HG03064 (cell line): ENCODE measurements around the gene ANKRD28.
"Not testable (repeated sequence)": the region's sequence is repeated elsewhere in the genome, so short reads cannot be mapped to it uniquely, and the experiment has no call there.

ENCODE experiments used
- ATAC-seq: cut with Tn5 transposase; IDR thresholded peaks from one replicate; pipeline ENCODE4 v1.9.1; 2021; ENCODE audit warnings: low read depth; ENCODE audit not compliant: unreplicated experiment

The ANKRD28 gene

DNA sequence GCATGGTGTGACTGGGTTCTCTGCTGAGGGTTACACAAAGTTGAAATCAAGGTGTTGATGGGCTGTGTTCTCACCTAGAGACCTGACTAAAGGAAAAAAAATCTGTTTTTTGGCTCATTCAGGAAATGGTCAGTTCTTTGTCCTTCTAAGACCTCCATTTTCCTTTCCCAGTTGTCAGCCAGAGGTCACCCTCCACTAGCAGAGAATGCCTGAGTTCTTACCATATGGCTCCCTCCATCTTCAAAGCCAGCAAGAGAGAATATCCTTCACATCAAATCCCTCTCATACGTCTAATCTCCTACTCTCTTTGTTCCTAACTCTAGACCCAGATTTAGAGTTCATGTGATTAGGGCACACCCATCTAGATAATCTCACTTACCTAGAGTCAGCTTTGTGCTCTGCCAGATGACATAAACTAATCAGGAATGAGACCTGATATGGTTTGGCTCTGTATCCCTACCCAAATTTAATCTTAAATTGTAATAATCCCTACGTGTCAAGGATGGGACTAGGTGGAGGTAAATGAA lies 19.4 kb downstream of the ANKRD28 start:
- no peak for ATAC-seq

DNA sequence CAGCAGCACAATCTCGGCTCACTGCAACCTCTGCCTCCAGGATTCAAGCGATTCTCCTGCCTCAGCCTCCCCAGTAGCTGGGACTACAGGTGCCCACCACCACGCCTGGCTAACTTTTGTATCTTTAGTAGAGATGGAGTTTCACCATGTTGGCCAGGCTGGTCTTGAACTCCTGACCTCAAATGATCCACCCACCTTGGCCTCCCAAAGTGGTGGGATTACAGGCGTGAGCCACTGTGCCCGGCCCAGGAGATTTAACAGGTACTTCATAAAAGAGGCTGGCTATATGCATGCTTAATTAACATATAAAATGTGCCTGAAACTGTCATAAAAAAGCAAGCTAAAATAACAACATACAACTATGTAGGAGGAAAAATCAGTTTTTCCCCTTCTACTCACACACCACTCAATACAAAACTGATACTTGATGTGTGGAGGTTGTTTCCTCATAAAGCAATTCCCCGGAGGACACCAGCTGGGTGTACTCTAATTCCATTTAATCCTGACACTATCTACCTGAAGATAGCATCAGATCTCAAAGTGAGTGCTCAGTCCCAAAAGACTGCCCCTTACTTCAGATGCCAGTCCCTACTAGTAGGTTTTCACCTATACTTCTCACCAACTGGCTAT lies 22.7 kb downstream of the ANKRD28 start:
- peak; percentile 72 for ATAC-seq

- no peak for ATAC-seq
Observed at GRCh38 chr3:15771444-15771843, 26.3 kb downstream of the ANKRD28 start.

- no peak for ATAC-seq
Observed at GRCh38 chr3:15769256-15769915, 28.4 kb downstream of the ANKRD28 start.

GRCh38 chr3:15768421-15769255 lies 29.1 kb downstream of the ANKRD28 start:
- peak; percentile 80 for ATAC-seq

GRCh38 chr3:15766406-15766805 lies 31.4 kb downstream of the ANKRD28 start:
- ATAC-seq, result no peak

GRCh38 chr3:15758295-15758694 lies 39.5 kb downstream of the ANKRD28 start:
- ATAC-seq, result no peak

- no peak for ATAC-seq
Observed at GRCh38 chr3:15757824-15758223, 40.0 kb downstream of the ANKRD28 start.

DNA sequence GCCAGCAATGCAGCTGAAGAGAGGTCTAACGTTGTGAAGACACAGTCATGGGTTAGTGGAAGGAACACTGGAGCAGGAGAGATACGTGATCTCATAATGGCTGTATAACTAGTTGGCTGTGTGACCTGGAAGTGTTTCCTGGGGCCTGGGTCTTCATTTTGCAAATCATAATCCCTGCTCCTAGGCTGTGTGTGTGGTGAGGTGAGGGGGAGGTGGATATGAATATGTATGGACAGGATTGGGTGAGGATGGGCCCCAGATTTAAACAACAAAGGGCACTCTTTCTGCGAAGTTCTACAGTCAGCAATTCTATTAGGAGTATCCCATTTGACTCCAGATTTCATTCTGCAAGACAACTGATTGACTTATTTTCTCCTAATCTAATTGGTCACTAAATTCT lies 41.3 kb downstream of the ANKRD28 start:
- ATAC-seq, result no peak

DNA sequence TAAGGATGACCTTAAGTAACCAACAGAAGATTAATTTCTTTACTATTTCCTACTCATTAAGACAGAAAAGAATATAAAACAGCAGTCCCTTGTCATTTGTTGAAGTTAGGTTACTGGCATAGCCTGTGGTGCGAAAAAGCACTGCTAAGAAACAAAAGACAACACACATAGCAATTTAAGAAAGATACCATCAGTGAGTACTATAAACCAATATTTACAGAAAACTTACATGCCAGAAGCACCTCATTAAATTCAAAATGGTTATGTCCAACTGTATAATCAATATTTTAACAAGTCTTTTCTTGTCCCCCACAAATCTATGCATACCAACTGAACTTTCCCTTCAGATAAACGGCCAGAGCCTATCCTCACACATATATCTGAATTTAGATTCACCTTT lies 42.0 kb downstream of the ANKRD28 start:
- no peak for ATAC-seq

DNA sequence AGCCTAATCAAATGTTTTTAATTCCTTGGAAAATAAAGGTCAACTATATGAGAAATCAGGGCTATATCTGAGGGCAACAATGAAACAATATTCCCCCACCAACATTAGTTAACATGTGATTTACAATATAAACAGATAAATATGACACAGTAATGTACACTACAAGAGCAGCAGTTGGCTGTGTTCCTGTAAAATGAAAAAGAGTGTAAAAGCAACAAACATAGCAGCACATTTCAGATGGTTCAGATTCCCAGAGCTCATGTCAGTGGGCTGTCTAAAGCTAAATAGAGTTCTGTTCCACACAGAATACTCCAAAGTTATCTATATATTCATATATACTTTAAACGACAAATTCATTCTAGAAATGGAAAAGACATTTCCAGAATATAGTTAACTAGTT lies 42.6 kb downstream of the ANKRD28 start:
- no peak for ATAC-seq

- no peak for ATAC-seq
Observed at GRCh38 chr3:15754047-15754446, 43.7 kb downstream of the ANKRD28 start.

DNA sequence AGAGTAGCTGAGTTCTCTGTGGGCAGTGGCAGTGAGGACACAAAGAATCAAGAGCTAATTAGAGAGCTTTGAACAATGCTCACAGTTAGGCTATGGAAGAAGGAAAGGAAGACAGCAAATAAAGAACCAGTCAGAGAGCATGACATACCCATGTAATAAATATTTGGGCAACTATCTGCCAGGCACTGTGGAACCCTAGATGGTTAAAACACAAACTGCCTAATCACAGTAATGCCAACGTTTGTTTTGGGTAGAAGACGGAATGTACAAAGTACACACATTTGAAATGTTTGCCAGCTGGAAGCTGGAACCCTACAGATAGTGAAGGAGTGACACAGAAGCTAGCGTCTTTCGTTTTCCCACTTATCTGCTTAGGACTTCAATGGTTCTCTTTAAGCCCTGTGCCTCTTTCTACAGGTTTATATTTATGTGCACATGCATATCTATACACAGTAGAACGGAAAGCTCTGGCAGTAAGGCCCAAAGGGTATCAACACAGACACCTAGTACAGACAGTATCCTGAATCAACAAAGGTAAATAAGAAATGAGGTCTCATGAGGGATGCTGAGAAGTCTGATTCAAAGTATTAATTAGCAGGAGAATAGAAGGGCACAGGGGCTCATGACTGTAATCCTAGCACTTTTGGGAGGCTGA lies 44.6 kb downstream of the ANKRD28 start:
- ATAC-seq, result no peak

DNA sequence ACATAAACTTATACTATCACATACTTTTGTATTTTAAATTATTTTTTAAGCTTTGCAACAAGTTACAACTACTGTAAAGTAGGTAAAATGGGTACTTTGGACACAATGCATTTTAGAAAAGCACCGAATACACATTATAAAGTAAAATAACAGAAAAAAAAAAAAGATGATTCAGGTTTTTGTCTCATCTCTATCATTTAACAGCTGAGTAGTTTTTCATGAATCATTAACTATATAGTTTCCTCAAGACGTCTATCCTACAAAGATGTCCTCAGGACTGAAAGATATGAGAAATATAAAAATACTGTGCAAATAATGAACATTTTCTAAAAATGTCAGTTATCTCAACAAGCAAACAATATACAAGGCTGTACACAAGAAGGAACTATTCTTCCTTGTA lies 46.9 kb downstream of the ANKRD28 start:
- ATAC-seq, result no peak

GRCh38 chr3:15750143-15750542 lies 47.6 kb downstream of the ANKRD28 start:
- no peak for ATAC-seq

DNA sequence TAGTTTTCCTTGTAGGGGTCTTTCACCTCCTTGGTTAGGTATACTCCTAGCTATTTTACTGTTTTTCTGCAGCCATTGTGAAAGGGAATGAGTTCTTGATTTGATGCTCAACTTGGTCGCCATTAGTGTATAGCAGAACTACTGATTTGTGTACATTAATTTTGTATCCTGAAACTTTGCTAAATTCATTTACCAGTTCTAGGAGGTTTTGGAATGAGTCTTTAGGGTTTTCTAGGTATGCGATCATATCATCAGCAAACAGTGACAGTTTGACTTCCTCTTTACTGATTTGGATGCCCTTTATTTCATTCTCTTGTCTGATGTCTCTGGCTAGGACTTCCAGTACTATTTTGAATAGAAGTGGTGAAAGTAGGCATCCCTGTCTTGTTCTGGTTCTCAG lies 51.9 kb downstream of the ANKRD28 start:
- ATAC-seq, result not testable (repeated sequence)

DNA sequence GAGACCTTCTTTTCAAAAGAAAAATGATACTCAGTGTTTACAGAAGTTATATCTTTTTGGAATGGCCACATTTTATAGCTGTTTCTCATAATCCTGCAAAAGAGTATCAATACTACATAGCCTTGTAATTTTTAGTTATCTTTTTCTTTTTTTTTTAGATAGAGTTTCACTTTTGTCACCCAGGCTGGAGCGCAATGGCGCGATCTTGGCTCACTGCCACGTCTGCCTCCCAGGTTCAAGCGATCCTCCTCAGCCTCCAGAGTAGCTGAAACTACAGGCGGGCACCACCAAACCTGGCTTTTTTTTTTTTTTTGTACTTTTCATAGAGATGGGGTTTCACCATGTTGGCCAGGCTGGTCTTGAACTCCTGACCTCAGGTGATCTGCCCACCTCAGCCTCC lies 53.6 kb downstream of the ANKRD28 start:
- no peak for ATAC-seq

GRCh38 chr3:15743587-15744009 lies 54.2 kb downstream of the ANKRD28 start:
- no peak for ATAC-seq

DNA sequence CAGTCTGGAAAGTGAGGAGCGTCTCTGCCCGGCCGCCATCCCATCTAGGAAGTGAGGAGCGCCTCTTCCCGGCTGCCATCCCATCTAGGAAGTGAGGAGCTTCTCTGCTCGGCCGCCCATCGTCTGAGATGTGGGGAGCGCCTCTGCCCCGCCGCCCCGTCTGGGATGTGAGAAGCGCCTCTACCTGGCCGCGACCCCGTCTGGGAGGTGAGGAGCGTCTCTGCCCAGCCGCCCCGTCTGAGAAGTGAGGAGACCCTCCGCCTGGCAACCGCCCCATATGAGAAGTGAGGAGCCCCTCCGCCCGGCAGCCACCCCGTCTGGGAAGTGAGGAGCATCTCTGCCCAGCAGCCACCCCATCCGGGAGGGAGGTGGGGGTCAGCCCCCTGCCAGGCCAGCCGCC lies 55.5 kb downstream of the ANKRD28 start:
- not testable (repeated sequence) for ATAC-seq

DNA sequence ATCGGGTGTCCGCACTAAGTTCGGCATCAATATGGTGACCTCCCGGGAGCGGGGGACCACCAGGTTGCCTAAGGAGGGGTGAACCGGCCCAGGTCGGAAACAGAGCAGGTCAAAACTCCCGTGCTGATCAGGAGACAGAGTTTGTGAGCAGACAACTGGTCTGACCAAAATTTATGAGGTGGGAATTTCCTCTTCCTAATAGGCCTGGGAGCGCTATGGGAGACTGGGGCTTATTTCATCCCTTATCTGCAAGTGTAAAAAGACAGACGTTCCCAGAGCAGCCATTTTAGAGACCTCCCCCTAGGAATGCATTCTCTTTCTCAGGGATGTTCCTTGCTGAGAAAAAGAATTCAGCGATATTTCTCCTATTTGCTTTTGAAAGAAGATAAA lies 59.2 kb downstream of the ANKRD28 start:
- not testable (repeated sequence) for ATAC-seq

GRCh38 chr3:15731024-15731423 lies 66.8 kb downstream of the ANKRD28 start:
- no peak for ATAC-seq
